Breast epithelium (tissue), 4 donors: ENCODE data around the gene CAPN15. TPM values are rescaled to one million over a fixed set of nuclear protein-coding genes. Genes with fewer than 3 reads are reported as not detected.

Experiments
- DNase-seq, 2 donors: peaks; one replicate each; pipeline ENCODE4 v3.0.0-alpha.2; 2019; ENCODE audit warnings: low spot score in 2 of 2
- H3K27ac ChIP-seq, 2 donors: fragments of 200-600 bp; sonication (generic) in 1 of 2; one replicate each; pipeline ENCODE4 v1.5.1; 2016 to 2019; ENCODE audit warnings: mild to moderate bottlenecking in 1 of 2
- H3K27me3 ChIP-seq, 2 donors: fragments of 200-600 bp; sonication (generic) in 1 of 2; one replicate each; pipeline versions ENCODE4 v1.5.1 to v1.6.0; 2017 to 2019; ENCODE audit warnings: control low read depth in 1 of 2, mild to moderate bottlenecking in 1 of 2
- H3K36me3 ChIP-seq: fragments of 200-600 bp; one replicate; pipeline ENCODE4 v1.5.1; 2019
- H3K4me1 ChIP-seq, 2 donors: fragments of 200-600 bp; sonication (generic); one replicate each; pipeline ENCODE4 v1.5.1; 2016 to 2019; ENCODE audit warnings: control low read depth in 1 of 2
- H3K4me3 ChIP-seq, 3 donors: fragments of 200-600 bp; sonication (generic); 1 replicate in 2 of 3; 2 replicates in 1 of 3; pipeline ENCODE4 v1.5.1; 2016 to 2019; ENCODE audit warnings: mild to moderate bottlenecking in 3 of 3, moderate library complexity in 2 of 3
- H3K9me3 ChIP-seq, 2 donors: fragments of 200-600 bp; sonication (generic) in 1 of 2; one replicate each; pipeline ENCODE4 v1.5.1; 2016 to 2019; ENCODE audit warnings: control low read depth in 1 of 2
- POLR2A ChIP-seq: fragments of 450-650 bp; IDR thresholded peaks from one replicate; pipeline ENCODE4 v1.6.1; 2016; ENCODE audit warnings: antibody characterized with exemption, mild to moderate bottlenecking, moderate library complexity
- POLR2AphosphoS5 ChIP-seq, 3 donors: sonication (generic); formaldehyde crosslinking; IDR thresholded peaks; one replicate each; pipeline ENCODE4 v1.6.1; 2017; ENCODE audit warnings: antibody characterized with exemption in 3 of 3
- intact Hi-C: fragments of 100-400 bp; cut with DNase I; formaldehyde crosslinking; loops from one replicate; pipeline ENCODE4 v1.15.1; 2023; ENCODE audit warnings: low total_unique reads
- total RNA-seq, 3 donors: library from RNA; depleted of rRNA; stranded (reverse); fragments of >200 nt; gene quantifications; one replicate each; pipeline ENCODE4 v1.1.0, GENCODE V29; 2016
- TF ChIP-seq, protein P1 (sequence below), 3 donors: fragments of 450-650 bp; IDR thresholded peaks; one replicate each; pipeline ENCODE4 v1.5.1; 2016 to 2017; ENCODE audit warnings: antibody characterized with exemption in 3 of 3, mild to moderate bottlenecking in 3 of 3, moderate library complexity in 3 of 3

Gene CAPN15
- total RNA-seq, 3 donors from 2014 or later: 15.4 to 27.2 (median 15.5) TPM

DNA sequence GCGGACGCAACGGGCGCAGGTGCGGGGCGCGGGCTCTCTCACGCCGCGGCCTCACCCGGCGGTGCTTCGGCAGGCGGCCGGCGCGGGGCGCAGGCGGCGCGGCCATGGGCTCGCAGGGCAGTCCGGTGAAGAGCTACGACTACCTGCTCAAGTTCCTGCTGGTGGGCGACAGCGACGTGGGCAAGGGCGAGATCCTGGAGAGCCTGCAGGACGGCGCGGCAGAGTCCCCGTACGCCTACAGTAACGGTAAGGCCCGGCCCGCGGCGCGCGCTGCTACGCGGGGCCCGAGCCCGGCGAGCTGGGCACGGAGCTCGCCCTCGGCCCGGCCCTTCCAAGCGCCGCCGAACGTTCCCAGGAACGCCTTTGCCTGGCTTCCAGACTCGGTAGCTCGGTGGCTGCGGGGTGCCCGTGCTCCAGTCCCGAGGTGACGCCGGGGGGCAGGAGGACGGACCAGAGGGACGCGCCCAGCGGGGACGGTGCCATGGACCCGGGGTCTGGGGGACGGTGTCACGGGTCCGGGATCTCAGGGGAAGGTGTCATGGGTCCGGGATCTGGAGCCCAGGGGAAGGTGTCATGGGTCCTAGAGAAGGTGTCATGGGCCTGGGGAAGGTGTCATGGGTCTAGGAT lies 62.8 kb downstream of the CAPN15 start:
- Histone ChIP-seq H3K27me3 (no peaks in the 10 kb centered on the region), H3K36me3 (no peaks in the 10 kb centered on the region), H3K27ac (peak overlapping the region; percentile 80 to 97), H3K9me3 (no peaks in the 10 kb centered on the region), H3K4me3 (peak overlapping the region; percentile 59 to 83 (median 69)), H3K4me1 (peaks cover 9 to 37% of the 10 kb centered on the region in 2 donors)
- intact Hi-C loops: no loop called here
- peak in 1 of 2 donors; percentile 48 for DNase-seq
- TF ChIP-seq POLR2A: no peak
- TF ChIP-seq, protein P1, sequence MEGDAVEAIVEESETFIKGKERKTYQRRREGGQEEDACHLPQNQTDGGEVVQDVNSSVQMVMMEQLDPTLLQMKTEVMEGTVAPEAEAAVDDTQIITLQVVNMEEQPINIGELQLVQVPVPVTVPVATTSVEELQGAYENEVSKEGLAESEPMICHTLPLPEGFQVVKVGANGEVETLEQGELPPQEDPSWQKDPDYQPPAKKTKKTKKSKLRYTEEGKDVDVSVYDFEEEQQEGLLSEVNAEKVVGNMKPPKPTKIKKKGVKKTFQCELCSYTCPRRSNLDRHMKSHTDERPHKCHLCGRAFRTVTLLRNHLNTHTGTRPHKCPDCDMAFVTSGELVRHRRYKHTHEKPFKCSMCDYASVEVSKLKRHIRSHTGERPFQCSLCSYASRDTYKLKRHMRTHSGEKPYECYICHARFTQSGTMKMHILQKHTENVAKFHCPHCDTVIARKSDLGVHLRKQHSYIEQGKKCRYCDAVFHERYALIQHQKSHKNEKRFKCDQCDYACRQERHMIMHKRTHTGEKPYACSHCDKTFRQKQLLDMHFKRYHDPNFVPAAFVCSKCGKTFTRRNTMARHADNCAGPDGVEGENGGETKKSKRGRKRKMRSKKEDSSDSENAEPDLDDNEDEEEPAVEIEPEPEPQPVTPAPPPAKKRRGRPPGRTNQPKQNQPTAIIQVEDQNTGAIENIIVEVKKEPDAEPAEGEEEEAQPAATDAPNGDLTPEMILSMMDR (IDR thresholded peaks at IDR 0.05): no peak
- TF ChIP-seq POLR2AphosphoS5 (IDR thresholded peaks at IDR 0.05): peak in 1 of 3 donors; percentile 39

DNA sequence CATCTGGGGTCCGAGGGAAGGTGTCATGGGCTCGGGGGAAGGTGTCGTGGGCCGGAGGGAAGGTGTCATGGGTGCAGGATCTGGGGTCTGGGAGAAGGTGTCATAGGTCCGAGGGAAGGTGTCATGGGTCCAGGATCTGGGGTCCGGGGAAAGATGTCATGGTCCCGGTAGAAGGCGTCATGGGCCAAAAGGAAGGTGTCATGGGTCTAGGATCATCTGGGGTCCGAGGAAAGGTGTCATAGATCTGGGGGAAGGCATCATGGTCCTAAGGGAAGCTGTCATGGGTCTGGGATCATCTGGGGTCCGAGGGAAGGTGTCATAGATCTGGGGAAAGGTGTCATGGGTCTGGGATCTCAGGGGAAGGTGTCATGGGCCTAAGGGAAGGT lies 63.3 kb downstream of the CAPN15 start:
- Histone ChIP-seq H3K4me3 (peak overlapping the region; percentile 59 to 83 (median 69)), H3K27ac (peak overlapping the region; percentile 80 to 97), H3K27me3 (no peaks in the 10 kb centered on the region), H3K36me3 (no peaks in the 10 kb centered on the region), H3K4me1 (peaks cover 9 to 37% of the 10 kb centered on the region in 2 donors), H3K9me3 (no peaks in the 10 kb centered on the region)
- intact Hi-C loops: no loop called here
- TF ChIP-seq POLR2A (no peak), POLR2AphosphoS5 (IDR thresholded peaks at IDR 0.05) (no peak)
- TF ChIP-seq, protein P1 (IDR thresholded peaks at IDR 0.05): no peak
- no peak for DNase-seq

DNA sequence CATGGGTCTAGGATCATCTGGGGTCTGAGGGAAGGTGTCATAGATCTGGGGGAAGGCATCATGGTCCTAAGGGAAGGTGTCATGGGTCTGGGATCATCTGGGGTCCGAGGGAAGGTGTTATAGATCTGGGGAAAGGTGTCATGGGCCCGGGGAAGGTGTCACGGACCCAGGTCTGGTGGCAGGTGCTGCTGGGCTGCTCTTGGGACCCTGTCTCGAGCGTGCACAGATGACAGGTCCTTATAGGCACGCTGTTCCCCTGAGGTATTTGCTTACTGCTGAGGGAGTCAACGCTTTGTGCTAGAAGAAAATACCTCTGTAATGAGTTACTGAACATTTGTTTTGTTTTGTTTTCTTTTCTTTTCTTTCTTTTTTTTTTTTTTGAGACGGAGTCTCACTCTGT lies 63.7 kb downstream of the CAPN15 start:
- no peak for DNase-seq
- Histone ChIP-seq H3K27ac (peak overlapping the region; percentile 80 to 97), H3K4me3 (peak overlapping the region in 2 of 3 donors; percentile 69 to 83), H3K9me3 (no peaks in the 10 kb centered on the region), H3K36me3 (no peaks in the 10 kb centered on the region), H3K27me3 (no peaks in the 10 kb centered on the region), H3K4me1 (peaks cover 9 to 37% of the 10 kb centered on the region in 2 donors)
- TF ChIP-seq, protein P1 (IDR thresholded peaks at IDR 0.05): no peak
- TF ChIP-seq POLR2A: no peak
- no peak for TF ChIP-seq POLR2AphosphoS5 (IDR thresholded peaks at IDR 0.05)
- intact Hi-C loops: no loop called here

DNA sequence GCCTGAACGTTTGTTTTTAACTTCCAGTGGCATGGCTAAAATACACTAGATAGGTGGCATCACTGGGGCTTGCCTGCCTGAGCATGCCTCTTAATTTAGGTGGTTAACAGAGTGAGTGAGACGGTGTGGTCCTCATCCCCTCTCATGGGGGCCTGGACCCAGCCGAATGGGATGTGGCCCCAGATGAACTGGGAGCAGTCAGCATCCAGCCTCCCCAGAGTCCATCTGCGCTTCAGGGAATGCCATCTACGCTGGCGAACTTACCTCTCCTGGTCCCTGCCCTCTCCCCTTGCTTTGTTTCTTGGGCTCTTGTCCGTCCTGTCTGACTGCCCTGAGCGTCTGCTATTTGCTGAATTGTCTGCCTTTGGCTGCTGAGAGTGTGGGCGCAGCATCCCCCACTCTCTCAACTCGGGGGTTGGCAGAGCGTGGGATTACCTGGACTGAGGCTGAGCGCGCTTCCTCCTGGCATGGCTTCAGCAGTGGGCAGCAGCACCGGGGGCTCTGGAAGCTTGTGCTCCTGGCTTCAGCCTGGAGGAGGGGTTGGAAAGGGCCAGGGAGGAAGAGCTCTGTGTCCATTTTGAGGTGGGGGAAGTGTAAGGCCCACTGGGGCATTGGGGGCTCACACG lies 64.5 kb downstream of the CAPN15 start:
- H3K4me1 ChIP-seq: peaks cover 9 to 37% of the 10 kb centered on the region in 2 donors

More for the DNA sequence above, 64.5 kb downstream of the CAPN15 start:
- no peaks in the 10 kb centered on the region for H3K27me3 ChIP-seq
- peak overlapping the region in 2 of 3 donors; percentile 53 to 69 for H3K4me3 ChIP-seq
- no peaks in the 10 kb centered on the region for H3K9me3 ChIP-seq
- H3K36me3 ChIP-seq: no peaks in the 10 kb centered on the region
- peak overlapping the region; percentile 81 to 89 for H3K27ac ChIP-seq
- DNase-seq: no peak
- intact Hi-C loops: no loop called here
- no peak for TF ChIP-seq POLR2A
- TF ChIP-seq, protein P1 (IDR thresholded peaks at IDR 0.05): no peak
- TF ChIP-seq POLR2AphosphoS5 (IDR thresholded peaks at IDR 0.05): no peak
